SK-N-SH (cell line): Measurements from ENCODE around the gene BRD4.

Source experiments
- CHD2 ChIP-seq: fragments of 150-350 bp; IDR thresholded peaks from 2 replicates; pipeline ENCODE4 v1.6.1; 2018; ENCODE audit warnings: low read length; ENCODE audit not compliant: partially characterized antibody
- ELF1 ChIP-seq: IDR thresholded peaks from 2 replicates; pipeline ENCODE4 v1.4.0; 2012
- EZH2phosphoT487 ChIP-seq: fragments of 200-600 bp; sonication (generic); IDR thresholded peaks from 2 replicates; pipeline ENCODE4 v1.6.1; 2017; ENCODE audit warnings: low read depth, mixed run types, mild to moderate bottlenecking, antibody characterized with exemption, moderate library complexity, borderline replicate concordance
- FOSL2 ChIP-seq: IDR thresholded peaks from 2 replicates; pipeline ENCODE4 v1.4.0; 2012; ENCODE audit warnings: low read depth, mild to moderate bottlenecking, moderate library complexity, borderline replicate concordance
- FOXJ3 ChIP-seq: sonication (generic); formaldehyde crosslinking; IDR thresholded peaks from 2 replicates; pipeline ENCODE4 v1.5.1; 2020; ENCODE audit warnings: mild to moderate bottlenecking, missing genetic modification reagents
- NFIC ChIP-seq: IDR thresholded peaks from 2 replicates; pipeline ENCODE4 v1.4.0; 2012; ENCODE audit warnings: borderline replicate concordance
- NRF1 ChIP-seq: IDR thresholded peaks from 2 replicates; pipeline ENCODE4 v1.6.1; 2012; ENCODE audit warnings: low read depth, mild to moderate bottlenecking, low read length
- POLR2AphosphoS5 ChIP-seq: IDR thresholded peaks from 2 replicates; pipeline ENCODE4 v1.6.1; 2012; ENCODE audit warnings: low read depth, low read length
- RCOR1 ChIP-seq: fragments of 150-350 bp; IDR thresholded peaks from 2 replicates; pipeline ENCODE4 v1.6.1; 2017; ENCODE audit warnings: antibody characterized with exemption, low read length
- SMC3 ChIP-seq: IDR thresholded peaks from 2 replicates; pipeline ENCODE4 v1.6.1; 2012; ENCODE audit warnings: low read depth, low read length, improper control_type of control experiment
- TAF1 ChIP-seq: IDR thresholded peaks from 2 replicates; pipeline ENCODE4 v1.6.1; 2012; ENCODE audit warnings: low read depth, mild to moderate bottlenecking, low read length, moderate library complexity, borderline replicate concordance
- TCF12 ChIP-seq: IDR thresholded peaks from 2 replicates; pipeline ENCODE4 v1.4.0; 2012
- TF ChIP-seq, protein P1 (sequence below): fragments of 200-600 bp; sonication (generic); IDR thresholded peaks from 2 replicates; pipeline ENCODE4 v1.6.1; 2017; ENCODE audit warnings: antibody characterized with exemption, mild to moderate bottlenecking, moderate library complexity
- TF ChIP-seq, protein P2 (sequence below): IDR thresholded peaks from 2 replicates; pipeline ENCODE4 v1.4.0; 2012; ENCODE audit warnings: low read depth

- TF ChIP-seq, protein P1, sequence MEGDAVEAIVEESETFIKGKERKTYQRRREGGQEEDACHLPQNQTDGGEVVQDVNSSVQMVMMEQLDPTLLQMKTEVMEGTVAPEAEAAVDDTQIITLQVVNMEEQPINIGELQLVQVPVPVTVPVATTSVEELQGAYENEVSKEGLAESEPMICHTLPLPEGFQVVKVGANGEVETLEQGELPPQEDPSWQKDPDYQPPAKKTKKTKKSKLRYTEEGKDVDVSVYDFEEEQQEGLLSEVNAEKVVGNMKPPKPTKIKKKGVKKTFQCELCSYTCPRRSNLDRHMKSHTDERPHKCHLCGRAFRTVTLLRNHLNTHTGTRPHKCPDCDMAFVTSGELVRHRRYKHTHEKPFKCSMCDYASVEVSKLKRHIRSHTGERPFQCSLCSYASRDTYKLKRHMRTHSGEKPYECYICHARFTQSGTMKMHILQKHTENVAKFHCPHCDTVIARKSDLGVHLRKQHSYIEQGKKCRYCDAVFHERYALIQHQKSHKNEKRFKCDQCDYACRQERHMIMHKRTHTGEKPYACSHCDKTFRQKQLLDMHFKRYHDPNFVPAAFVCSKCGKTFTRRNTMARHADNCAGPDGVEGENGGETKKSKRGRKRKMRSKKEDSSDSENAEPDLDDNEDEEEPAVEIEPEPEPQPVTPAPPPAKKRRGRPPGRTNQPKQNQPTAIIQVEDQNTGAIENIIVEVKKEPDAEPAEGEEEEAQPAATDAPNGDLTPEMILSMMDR: no peak
- no peak for TF ChIP-seq FOXJ3 (CRISPR knock-in tag)
- TF ChIP-seq TAF1: no peak
- TF ChIP-seq EZH2phosphoT487: no peak
- TF ChIP-seq FOSL2: no peak
- TF ChIP-seq ELF1: no peak
- TF ChIP-seq RCOR1: no peak
- TF ChIP-seq, protein P2, sequence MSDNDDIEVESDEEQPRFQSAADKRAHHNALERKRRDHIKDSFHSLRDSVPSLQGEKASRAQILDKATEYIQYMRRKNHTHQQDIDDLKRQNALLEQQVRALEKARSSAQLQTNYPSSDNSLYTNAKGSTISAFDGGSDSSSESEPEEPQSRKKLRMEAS: no peak
- no peak for TF ChIP-seq NRF1
- TF ChIP-seq CHD2: no peak
- no peak for TF ChIP-seq POLR2AphosphoS5
- no peak for TF ChIP-seq TCF12
- no peak for TF ChIP-seq SMC3
- TF ChIP-seq NFIC: no peak
These were observed 33.3 kb downstream of the BRD4 start for GRCh38 chr19:15298847-15299567.
